ENCODE data around the gene MRPS23.

DNA sequence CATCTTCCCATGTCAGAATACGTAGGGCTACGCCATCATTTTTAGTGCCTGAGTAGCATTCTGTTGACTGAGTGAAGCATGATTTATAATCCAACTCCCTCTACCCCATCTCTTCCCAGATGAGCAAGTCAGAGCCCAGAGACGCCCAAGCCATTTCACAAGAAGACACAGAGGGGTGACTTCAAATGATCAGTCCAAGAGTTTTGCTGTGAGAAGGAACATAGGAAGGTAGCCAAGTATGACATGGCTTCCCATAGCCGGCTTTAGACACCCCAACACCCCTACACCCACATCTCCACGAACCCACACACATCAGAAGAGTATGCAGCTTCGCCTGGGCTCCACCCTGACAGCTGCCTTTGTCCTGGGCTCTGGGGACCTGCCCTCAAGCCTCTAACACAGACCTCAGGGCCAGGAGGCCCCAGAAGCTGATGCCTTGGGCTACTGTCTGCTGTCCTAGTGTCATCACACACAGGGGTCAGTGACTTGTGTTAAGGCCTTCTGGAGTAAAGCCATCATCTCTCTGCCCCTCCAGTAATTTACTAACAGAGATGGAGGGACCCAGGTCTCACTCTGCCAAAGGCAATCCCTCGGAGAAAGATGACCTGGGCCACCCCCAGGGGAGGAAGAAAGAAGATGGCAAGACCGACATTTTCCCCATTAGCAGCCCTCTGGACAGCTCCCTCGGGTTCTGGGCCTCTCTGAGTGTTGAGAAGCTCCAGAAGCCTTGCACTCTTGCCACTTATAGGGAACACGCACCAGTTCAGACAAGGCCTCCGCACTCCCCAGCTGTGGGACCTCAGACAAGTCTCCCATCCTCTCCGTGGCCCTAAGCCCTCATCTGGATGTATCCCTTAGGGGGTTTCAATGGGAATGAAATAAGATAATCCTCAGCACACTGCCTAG is 38.7 kb upstream of the MRPS23 start:
- TF ChIP-seq HES4 (CRISPR knock-in tag; IDR thresholded peaks at IDR 0.05; ENCODE audit: borderline replicate concordance) (no peak), BRCA1 (CRISPR knock-in tag; IDR thresholded peaks at IDR 0.05) (no peak), KLF9 (CRISPR knock-in tag; IDR thresholded peaks at IDR 0.05; ENCODE audit: low read depth) (no peak), SMAD3 (CRISPR knock-in tag; IDR thresholded peaks at IDR 0.05) (no peak), ZNF224 (CRISPR knock-in tag; IDR thresholded peaks at IDR 0.05) (no peak), TGIF2 (CRISPR knock-in tag; IDR thresholded peaks at IDR 0.05) (no peak), KAT2B (IDR thresholded peaks at IDR 0.05; ENCODE audit: borderline replicate concordance, low read depth, low read length) (no peak), GABPA (IDR thresholded peaks at IDR 0.05; ENCODE audit: low read depth, low read length) (no peak), GABPA (CRISPR knock-in tag; IDR thresholded peaks at IDR 0.05; ENCODE audit: low read depth) (no peak), ZNF777 (CRISPR knock-in tag; IDR thresholded peaks at IDR 0.05) (no peak)
- TF ChIP-seq, protein P1, sequence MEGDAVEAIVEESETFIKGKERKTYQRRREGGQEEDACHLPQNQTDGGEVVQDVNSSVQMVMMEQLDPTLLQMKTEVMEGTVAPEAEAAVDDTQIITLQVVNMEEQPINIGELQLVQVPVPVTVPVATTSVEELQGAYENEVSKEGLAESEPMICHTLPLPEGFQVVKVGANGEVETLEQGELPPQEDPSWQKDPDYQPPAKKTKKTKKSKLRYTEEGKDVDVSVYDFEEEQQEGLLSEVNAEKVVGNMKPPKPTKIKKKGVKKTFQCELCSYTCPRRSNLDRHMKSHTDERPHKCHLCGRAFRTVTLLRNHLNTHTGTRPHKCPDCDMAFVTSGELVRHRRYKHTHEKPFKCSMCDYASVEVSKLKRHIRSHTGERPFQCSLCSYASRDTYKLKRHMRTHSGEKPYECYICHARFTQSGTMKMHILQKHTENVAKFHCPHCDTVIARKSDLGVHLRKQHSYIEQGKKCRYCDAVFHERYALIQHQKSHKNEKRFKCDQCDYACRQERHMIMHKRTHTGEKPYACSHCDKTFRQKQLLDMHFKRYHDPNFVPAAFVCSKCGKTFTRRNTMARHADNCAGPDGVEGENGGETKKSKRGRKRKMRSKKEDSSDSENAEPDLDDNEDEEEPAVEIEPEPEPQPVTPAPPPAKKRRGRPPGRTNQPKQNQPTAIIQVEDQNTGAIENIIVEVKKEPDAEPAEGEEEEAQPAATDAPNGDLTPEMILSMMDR (CRISPR knock-in tag; IDR thresholded peaks at IDR 0.05), result no peak
- TF ChIP-seq, protein P2, sequence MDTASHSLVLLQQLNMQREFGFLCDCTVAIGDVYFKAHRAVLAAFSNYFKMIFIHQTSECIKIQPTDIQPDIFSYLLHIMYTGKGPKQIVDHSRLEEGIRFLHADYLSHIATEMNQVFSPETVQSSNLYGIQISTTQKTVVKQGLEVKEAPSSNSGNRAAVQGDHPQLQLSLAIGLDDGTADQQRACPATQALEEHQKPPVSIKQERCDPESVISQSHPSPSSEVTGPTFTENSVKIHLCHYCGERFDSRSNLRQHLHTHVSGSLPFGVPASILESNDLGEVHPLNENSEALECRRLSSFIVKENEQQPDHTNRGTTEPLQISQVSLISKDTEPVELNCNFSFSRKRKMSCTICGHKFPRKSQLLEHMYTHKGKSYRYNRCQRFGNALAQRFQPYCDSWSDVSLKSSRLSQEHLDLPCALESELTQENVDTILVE (CRISPR knock-in tag; IDR thresholded peaks at IDR 0.05), result no peak
- TF ChIP-seq, protein P3, sequence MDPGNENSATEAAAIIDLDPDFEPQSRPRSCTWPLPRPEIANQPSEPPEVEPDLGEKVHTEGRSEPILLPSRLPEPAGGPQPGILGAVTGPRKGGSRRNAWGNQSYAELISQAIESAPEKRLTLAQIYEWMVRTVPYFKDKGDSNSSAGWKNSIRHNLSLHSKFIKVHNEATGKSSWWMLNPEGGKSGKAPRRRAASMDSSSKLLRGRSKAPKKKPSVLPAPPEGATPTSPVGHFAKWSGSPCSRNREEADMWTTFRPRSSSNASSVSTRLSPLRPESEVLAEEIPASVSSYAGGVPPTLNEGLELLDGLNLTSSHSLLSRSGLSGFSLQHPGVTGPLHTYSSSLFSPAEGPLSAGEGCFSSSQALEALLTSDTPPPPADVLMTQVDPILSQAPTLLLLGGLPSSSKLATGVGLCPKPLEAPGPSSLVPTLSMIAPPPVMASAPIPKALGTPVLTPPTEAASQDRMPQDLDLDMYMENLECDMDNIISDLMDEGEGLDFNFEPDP (CRISPR knock-in tag; conservative IDR thresholded peaks at IDR 0.05), result no peak
- TF ChIP-seq, protein P4, sequence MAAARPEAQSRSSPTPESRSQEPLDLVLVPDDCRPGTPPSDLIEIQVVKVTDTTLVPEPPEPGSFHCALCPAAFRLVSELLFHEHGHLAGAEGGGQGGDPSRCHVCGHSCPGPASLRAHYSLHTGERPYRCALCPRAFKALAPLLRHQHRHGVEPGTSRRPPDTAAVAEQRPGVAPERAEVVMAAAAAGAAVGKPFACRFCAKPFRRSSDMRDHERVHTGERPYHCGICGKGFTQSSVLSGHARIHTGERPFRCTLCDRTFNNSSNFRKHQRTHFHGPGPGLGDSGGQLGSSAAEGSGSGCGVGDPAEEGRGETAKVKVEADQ (CRISPR knock-in tag; IDR thresholded peaks at IDR 0.05; ENCODE audit: borderline replicate concordance), result no peak

All from HepG2 (cell line).